HTR-8/SVneo (cell line): ENCODE results near the gene GMPR2.
"Not testable (repeated sequence)": the region's sequence is repeated elsewhere in the genome, so short reads cannot be mapped to it uniquely, and the experiment has no call there.

Experiments used
- DNase-seq: peaks from one replicate; pipeline ENCODE4 v3.0.0; 2011; ENCODE audit warnings: low spot score, mixed read lengths; ENCODE audit not compliant: insufficient read length
- FAIRE-seq: peaks from 2 replicates; lab custom pipeline; 2011; peaks lifted over from hg19 to GRCh38; lab: Jason Lieb, UNC

GMPR2 gene

DNA sequence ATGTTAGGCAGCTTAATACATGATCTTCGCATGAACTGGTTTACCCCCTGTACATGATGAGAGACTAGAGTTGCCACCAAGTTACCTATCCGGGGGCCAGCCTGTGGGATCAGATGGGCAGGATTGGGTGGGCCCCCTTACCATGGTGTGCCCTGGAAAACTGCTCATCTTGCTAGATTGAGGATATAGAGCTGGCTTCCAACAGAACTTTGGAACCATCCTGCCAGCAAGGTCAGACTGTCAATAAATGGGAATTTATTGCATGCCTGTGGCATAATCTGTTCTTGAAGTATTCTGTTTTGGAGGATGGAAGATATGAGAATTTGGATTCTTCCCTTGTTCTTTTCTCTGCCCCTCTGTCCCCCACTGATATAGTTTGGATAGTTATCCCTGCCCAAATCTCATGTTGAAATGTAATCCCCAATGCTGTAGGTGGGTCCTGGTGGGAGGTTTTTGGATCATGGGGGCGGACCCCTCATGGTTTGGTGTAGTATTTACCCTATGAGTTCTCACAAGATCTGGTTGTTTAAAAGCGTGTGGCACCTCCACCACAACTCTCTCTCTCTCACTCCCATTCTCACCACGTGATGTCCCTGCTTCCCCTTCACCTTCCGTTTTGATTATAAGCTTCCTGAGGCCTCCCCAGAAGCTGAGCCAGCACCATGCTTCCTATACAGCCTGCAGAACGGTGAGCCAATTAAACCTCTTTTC lies 33.8 kb upstream of the GMPR2 start:
- DNase-seq (no peak), FAIRE-seq (no peak)

DNA sequence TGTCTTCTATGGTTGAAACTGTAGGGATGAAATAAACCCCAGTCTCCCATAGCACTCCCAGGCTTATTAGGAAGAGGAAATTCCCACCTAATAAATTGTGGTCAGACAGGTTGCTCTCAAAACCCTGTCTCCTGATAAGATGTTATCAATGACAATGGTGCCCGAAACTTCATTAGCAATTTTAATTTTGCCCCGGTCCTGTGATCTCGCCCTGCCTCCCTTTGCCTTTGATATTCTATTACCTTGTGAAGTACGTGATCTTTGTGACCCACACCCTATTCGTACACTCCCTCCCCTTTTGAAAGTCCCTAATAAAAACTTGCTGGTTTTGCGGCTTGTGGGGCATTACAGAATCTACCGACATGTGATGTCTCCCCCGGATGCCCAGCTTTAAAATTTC lies 30.2 kb upstream of the GMPR2 start:
- FAIRE-seq, DNase-seq: not testable (repeated sequence)

DNA sequence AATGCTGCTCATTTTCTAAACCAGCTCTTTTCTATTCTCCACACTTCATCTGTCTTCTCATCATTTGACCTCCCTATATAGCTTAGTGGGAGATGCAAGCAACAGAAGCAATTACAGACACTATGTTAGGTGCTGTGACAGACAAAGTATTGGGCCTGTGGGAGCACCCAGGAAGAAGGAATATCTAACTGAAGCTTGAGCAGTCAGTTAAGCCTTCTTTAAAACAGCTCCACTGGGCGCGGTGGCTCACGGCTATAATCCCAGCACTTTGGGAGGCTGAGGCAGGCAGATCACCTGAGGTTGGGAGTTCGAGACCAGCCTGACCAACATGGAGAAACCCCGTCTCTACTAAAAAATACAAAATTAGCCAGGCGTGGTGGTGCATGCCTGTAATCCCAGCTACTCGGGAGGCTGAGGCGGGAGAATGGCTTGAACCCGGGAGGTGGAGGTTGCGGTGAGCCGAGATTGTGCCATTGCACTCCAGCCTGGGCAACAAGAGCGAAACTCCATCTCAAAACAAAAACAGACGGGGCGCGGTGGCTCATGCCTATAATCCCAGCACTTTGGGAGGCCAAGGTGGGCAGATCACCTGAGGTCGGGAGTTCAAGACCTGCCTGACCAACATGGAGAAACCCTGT lies 29.4 kb upstream of the GMPR2 start:
- not testable (repeated sequence) for FAIRE-seq, DNase-seq

DNA sequence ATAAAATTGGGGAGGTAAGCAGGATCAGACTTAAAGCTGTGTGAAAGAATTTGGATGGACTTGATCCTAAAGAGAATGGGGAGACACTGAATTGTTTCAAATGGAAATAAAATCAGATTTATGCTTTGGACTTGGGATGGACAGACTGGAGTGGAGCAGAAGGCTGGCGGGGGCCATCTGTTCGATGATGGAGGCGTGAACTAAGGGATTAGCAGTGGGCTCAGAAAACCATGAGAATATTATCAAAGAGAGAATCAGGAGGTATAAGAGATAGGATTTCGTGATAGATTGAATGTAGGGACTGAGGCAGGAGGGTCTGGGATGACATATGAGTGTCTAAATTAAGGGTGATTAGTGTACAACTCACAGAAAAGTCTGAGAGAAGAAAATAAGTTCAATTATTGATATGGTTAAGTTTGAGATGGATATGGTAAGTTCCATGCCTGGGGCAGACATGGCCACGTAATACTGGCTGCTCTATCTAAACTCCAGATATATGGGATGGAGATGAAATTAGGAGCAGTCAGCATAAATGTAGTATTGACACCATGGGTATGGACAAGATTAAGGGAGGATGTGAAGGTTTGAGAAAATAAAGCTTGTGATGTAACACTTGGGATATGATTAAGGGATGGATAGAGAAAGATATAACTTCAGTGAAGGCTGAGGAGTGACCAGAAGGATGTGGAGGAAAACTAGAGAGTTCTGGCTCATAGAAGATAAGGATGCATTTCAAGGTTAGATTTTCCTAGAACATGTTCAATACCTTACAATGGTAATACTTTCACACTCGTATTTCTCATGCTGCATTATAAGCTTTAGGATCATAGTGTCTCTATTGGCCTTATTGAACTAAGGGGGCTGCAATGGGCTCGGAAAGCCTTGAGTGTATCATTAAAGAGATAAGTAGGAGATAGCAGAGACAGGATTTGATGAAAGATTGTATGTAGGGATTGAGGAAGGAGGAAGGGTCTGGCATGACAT lies 28.3 kb upstream of the GMPR2 start:
- DNase-seq (no peak), FAIRE-seq (no peak)

GRCh38 chr14:24206260-24207103 lies 26.2 kb upstream of the GMPR2 start:
- DNase-seq (no peak), FAIRE-seq (no peak)

DNA sequence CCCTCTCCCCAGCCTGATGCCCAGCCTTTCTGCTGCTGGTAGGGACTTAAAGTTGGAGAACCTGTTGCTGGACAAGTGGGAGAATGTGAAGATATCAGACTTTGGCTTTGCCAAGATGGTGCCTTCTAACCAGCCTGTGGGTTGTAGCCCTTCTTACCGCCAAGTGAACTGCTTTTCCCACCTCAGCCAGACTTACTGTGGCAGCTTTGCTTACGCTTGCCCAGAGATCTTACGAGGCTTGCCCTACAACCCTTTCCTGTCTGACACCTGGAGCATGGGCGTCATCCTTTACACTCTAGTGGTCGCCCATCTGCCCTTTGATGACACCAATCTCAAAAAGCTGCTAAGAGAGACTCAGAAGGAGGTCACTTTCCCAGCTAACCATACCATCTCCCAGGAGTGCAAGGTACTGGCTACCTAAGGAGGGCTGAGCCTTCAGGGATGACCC lies 25.6 kb upstream of the GMPR2 start:
- DNase-seq (no peak), FAIRE-seq (no peak)

GRCh38 chr14:24207625-24208024 lies 25.1 kb upstream of the GMPR2 start:
- no peak for FAIRE-seq

GRCh38 chr14:24211311-24211710 lies 21.4 kb upstream of the GMPR2 start:
- no peak for FAIRE-seq
- DNase-seq = no peak

More at GRCh38 chr14:24207625-24208024, 25.1 kb upstream of the GMPR2 start:
- no peak for DNase-seq

DNA sequence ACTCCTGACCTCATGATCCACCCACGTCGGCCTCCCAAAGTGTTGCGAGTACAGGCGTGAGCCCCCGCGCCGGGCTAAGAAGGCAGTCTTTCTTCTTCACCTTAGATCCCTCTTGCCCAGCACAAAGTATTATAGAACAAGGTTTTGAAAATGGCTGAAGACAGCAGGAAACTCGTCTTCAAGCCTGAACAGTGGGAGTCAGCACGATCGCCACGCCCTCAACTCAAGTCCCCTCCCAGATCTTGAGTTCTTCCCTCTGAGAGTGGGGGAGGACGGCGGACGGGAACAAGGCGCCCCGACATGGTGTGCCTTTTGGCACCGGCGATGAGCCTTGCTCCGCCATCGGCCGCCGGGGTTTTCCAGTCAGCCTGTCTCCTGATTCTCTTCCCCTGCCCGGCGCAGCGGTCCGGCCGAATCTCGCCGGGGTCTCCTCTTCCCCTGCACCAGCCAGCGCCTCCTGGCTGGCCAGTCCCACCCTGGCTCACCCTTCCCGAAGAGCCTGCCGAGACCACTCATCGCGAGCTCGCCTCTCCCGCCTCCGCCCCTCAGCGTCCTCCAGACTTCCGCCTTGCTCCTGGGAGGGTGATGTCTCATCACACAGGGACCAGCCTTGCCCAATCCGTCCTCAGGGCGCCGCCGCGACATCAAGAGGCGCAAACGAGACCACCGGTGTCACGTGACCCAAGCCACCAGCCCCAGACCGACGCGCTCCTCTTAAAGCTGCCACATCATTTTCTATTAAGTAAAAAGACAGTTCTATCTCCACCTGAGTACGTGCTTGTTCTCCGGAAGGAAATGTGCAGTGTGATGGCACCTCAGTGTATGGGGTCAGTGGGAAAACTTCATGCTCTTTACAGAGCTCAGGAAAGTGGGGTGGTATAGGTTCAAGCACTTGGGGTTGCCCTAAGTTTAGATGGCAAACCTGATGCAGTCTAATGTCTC lies 19.5 kb upstream of the GMPR2 start, which contains the start of gene CHMP4A:
Gene CHMP4A, minus strand, starts transcription at position 565 of the 942 bp plus-strand sequence. Its CDS starts 49 bp downstream, at position 516.
- peak; percentile 94 for DNase-seq
- FAIRE-seq = peak; percentile 69

GRCh38 chr14:24213866-24214662 lies 18.7 kb upstream of the GMPR2 start:
- DNase-seq (no peak), FAIRE-seq (no peak)

DNA sequence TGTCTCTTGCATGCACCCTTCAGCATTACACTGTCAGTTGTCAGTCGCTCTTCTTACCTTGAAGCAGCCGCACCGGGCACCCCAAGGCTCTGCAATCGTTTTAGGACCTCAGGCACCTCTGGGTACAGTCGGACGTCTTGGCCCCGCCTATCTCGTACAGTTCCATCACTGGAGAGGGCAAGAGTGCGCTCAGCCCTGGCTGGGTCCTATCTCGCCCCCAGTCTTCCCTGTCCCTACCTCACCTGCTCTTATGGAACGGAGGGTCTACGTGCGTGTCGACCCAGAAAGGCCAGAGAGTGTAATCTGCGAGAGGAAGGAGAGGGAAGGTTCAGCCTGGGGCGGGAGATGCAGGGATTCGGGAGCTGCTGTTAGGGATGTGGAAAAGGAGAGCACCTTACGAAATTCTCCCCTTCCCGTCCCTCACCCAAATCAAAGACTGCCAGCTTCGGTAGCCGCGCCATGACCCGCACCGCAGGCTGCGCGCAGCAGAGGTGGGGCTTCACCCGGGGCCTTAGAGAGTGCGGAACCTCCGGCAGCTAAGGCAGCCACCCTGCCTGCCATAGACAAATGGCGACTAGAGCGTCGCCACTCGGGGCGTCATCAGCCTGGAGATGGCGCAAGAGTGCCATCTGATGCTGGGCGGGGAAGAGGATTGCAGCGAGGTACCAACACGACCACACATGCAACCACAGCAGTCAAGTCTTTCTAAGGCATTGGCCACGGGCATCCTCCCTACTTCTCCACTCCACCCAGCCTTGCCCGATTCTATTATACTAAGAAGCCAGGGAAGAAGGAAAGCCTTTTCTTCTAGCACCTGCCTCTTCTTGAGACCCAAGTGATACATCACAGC lies 17.0 kb upstream of the GMPR2 start, which contains the start of gene MDP1:
Gene MDP1, minus strand, starts transcription at position 572 of the 850 bp plus-strand sequence. Its CDS starts 111 bp downstream, at position 461.
- peak; percentile 16 for FAIRE-seq

GRCh38 chr14:24216345-24216699 lies 16.4 kb upstream of the GMPR2 start:
- no peak for FAIRE-seq
- DNase-seq = no peak

More for the DNA sequence above, 17.0 kb upstream of the GMPR2 start, which contains the start of gene MDP1:
- peak; percentile 77 for DNase-seq

GRCh38 chr14:24216876-24217275 lies 15.9 kb upstream of the GMPR2 start:
- not testable (repeated sequence) for FAIRE-seq, DNase-seq

DNA sequence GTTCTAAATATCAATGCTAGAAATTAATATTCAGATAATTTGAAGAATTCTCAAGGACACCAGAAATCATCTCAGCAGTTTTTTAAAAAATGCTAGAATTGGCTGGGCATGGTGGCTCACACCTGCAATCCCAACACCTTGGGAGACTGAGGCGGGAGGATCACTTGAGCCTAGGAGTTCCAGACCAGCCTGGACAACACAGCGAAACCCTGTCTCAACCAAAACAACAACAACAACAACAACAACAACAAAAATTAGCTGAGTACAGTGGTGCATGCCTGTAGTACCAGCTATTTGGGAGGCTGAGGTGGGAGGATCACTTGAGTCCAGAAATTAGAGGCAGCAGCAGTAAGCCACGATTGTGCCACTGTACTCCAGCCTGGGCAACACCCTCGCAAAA lies 13.6 kb upstream of the GMPR2 start:
- no peak for FAIRE-seq
- no peak for DNase-seq

DNA sequence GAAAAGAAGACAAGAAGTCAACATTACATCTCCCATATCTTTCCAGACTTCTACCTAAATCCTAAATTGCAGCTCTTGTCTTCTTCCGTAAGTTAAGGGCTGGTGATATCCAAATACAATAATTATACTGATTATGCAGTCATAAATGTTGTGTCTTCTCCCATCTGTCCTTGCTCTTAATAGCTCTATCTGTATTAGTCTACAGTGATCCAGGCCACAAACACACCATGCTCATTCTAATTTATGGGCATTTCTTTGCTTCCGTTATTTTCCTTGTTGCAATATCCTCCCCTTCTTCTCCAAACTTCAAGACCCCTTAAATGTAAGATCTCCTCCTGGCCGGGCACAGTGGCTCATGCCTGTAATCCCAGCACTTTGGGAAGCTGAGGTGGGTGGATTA lies 13.2 kb upstream of the GMPR2 start:
- no peak for DNase-seq

GRCh38 chr14:24222987-24223386 lies 9.7 kb upstream of the GMPR2 start:
- DNase-seq, FAIRE-seq: not testable (repeated sequence)

More for the DNA sequence above, 13.2 kb upstream of the GMPR2 start:
- no peak for FAIRE-seq
